ENCODE measurements around the gene EML4. TPM values are rescaled to one million over a fixed set of nuclear protein-coding genes. Genes with fewer than 3 reads are reported as not detected.
A peak's percentile ranks its signal among the peaks of the same experiment; 100 is the strongest.

Gene EML4
- total RNA-seq, 1 experiment from 2014 or later, result 52.0 TPM

DNA sequence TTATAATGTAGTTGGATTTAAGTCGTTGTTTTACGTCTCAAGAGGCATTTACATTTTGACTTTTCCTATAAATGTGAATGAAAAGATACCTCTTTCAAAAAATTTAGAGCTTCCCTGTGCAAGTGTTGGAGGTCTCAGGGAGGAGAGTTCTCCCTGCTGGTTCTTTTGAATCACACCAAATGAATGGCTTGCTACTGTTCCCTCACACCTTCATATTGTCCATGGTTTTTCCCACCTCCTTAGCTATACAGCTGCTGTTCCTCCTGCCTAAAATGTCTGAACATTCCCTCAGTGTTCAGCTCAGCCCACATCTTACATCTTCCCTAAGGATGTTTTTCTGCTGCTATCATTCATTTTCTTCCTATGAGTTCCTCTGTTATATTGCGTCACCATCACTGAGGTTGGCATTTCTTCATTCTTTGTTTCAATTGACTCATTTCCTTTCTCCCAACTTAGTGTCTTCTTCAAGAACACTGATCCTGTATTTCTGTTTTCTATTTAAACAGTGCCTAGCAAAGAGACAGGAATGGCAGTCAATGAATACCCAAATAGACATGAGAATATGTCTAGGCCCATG is 145.8 kb downstream of the EML4 start:
- no peaks in the 10 kb centered on the region for H3K27me3 ChIP-seq (ENCODE audit: insufficient read depth, low read depth)
- H4K20me1 ChIP-seq (ENCODE audit: insufficient read depth), result no peaks in the 10 kb centered on the region
- TF ChIP-seq, protein P1, sequence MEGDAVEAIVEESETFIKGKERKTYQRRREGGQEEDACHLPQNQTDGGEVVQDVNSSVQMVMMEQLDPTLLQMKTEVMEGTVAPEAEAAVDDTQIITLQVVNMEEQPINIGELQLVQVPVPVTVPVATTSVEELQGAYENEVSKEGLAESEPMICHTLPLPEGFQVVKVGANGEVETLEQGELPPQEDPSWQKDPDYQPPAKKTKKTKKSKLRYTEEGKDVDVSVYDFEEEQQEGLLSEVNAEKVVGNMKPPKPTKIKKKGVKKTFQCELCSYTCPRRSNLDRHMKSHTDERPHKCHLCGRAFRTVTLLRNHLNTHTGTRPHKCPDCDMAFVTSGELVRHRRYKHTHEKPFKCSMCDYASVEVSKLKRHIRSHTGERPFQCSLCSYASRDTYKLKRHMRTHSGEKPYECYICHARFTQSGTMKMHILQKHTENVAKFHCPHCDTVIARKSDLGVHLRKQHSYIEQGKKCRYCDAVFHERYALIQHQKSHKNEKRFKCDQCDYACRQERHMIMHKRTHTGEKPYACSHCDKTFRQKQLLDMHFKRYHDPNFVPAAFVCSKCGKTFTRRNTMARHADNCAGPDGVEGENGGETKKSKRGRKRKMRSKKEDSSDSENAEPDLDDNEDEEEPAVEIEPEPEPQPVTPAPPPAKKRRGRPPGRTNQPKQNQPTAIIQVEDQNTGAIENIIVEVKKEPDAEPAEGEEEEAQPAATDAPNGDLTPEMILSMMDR (conservative IDR thresholded peaks at IDR 0.05), result no peak
- no peak for TF ChIP-seq EZH2 (IDR thresholded peaks at IDR 0.05; ENCODE audit: low read depth)
- BruUV-seq (replicated peaks), result no TSS peak
- DNase-seq, result peak in 1 of 2 experiments; percentile 55
- no peaks in the 10 kb centered on the region for H3K9me3 ChIP-seq (ENCODE audit: insufficient read depth, low read depth)
- H3K36me3 ChIP-seq (ENCODE audit: low read depth), result peaks cover 24% of the 10 kb centered on the region
- H3K4me1 ChIP-seq (replicated peaks; ENCODE audit: insufficient read depth), result peaks cover 28% of the 10 kb centered on the region
- peak overlapping the region; percentile 25; the same call in 1 of the 2 replicates for H3K27ac ChIP-seq
- ChIA-PET CTCF (interaction anchor here (0.8 kb wide), 1 partner anchor 445 kb away, joined by 4 read pairs; no protein-coding TSS in a partner anchor), POLR2A (ENCODE audit: unreplicated experiment) (no interaction called here)
- intact Hi-C loops (cut with micrococcal nuclease; ENCODE audit: unreplicated experiment), result no loop called here
- peak overlapping the region; percentile 1; the same call in 1 of the 2 replicates for H3K4me2 ChIP-seq
- no peak overlapping the region for H3K4me3 ChIP-seq
- no peaks in the 10 kb centered on the region for H3K9me2 ChIP-seq (ENCODE audit: insufficient read depth)
- H2AFZ ChIP-seq, result no peak overlapping the region
- no peaks in the 10 kb centered on the region for H3K79me2 ChIP-seq (ENCODE audit: low read depth)
- peaks cover 17% of the 10 kb centered on the region for H3F3A ChIP-seq (ENCODE audit: insufficient read depth, low read depth)

DNA sequence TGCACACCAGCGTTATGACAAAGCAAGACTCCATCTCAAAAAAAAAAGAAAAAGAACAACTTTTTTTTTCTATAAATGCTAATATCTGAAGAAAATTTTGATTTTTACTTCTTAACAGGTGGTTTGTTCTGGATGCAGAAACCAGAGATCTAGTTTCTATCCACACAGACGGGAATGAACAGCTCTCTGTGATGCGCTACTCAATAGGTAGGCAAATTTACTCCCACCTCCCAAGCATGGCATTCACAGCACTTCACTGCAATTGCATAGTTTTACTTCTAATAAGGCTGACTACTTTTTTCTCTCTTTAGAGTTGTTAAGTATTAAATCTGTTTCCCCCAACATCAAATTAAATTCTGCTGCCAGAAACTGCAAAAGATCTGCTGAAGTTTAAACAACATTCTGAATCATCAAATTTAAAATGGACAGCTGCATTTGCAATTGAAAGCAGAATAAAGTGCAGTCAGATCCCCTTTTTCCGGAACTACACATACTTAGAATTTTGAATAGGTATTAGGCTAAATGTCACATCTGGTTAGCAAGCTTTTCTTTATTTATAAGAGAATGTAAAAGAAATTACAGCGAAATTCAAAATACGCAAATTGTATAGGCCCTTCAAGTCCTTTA is 146.8 kb downstream of the EML4 start:
- intact Hi-C loops (cut with micrococcal nuclease; ENCODE audit: unreplicated experiment), result no loop called here
- no peak overlapping the region for H3K4me2 ChIP-seq
- CTCF ChIA-PET, result no interaction called here

DNA sequence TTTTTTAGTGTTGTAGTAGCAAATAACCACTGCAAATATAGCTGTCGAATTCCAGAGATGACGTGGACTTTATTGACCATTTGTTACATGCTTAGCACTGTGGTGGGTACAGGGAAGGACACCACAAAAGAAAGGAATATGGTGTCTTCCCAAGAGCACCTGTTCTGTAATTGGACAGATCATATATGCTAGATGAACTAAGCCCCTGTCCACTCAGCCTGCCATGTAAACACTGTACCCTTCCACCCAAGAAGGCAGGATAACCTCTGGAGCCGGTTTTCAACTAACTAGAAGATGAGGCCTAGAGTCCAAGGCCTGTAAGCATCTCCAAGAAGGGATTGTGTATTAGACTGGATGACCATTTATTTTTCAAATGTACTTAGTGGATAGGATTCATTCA is 147.8 kb downstream of the EML4 start:
- no peaks in the 10 kb centered on the region for H3K9me2 ChIP-seq (ENCODE audit: insufficient read depth)
- TF ChIP-seq, protein P1 (conservative IDR thresholded peaks at IDR 0.05), result no peak
- TF ChIP-seq EZH2 (IDR thresholded peaks at IDR 0.05; ENCODE audit: low read depth), result no peak
- H3K4me2 ChIP-seq, result no peak overlapping the region
- CTCF ChIA-PET, result no interaction called here
- H3K79me2 ChIP-seq (ENCODE audit: low read depth), result no peaks in the 10 kb centered on the region
- H3K27ac ChIP-seq, result no peak overlapping the region
- no peaks in the 10 kb centered on the region for H3K27me3 ChIP-seq (ENCODE audit: insufficient read depth, low read depth)
- no peak for DNase-seq
- H3K36me3 ChIP-seq (ENCODE audit: low read depth), result peaks cover 31% of the 10 kb centered on the region
- peaks cover 20% of the 10 kb centered on the region for H3K4me1 ChIP-seq (replicated peaks; ENCODE audit: insufficient read depth)
- no peak overlapping the region for H3K4me3 ChIP-seq
- intact Hi-C loops (cut with micrococcal nuclease; ENCODE audit: unreplicated experiment), result no loop called here
- H3F3A ChIP-seq (ENCODE audit: insufficient read depth, low read depth), result peaks cover 17% of the 10 kb centered on the region
- H3K9me3 ChIP-seq (ENCODE audit: insufficient read depth, low read depth), result no peaks in the 10 kb centered on the region
- no peaks in the 10 kb centered on the region for H4K20me1 ChIP-seq (ENCODE audit: insufficient read depth)
- POLR2A ChIA-PET (ENCODE audit: unreplicated experiment), result no interaction called here
- BruUV-seq (replicated peaks), result no TSS peak
- no peak overlapping the region for H2AFZ ChIP-seq

More for the DNA sequence above, 146.8 kb downstream of the EML4 start:
- POLR2A ChIA-PET (ENCODE audit: unreplicated experiment), result no interaction called here
- BruUV-seq (replicated peaks), result no TSS peak
- no peak overlapping the region for H2AFZ ChIP-seq
- H3K27ac ChIP-seq, result peak overlapping the region; percentile 25; the same call in 1 of the 2 replicates
- no peak for DNase-seq
- no peaks in the 10 kb centered on the region for H4K20me1 ChIP-seq (ENCODE audit: insufficient read depth)
- TF ChIP-seq, protein P1 (conservative IDR thresholded peaks at IDR 0.05), result no peak
- no peak for TF ChIP-seq EZH2 (IDR thresholded peaks at IDR 0.05; ENCODE audit: low read depth)
- no peaks in the 10 kb centered on the region for H3K9me3 ChIP-seq (ENCODE audit: insufficient read depth, low read depth)
- H3K9me2 ChIP-seq (ENCODE audit: insufficient read depth), result no peaks in the 10 kb centered on the region
- H3K4me3 ChIP-seq, result no peak overlapping the region
- no peaks in the 10 kb centered on the region for H3K79me2 ChIP-seq (ENCODE audit: low read depth)
- H3K27me3 ChIP-seq (ENCODE audit: insufficient read depth, low read depth), result no peaks in the 10 kb centered on the region
- H3K36me3 ChIP-seq (ENCODE audit: low read depth), result peaks cover 31% of the 10 kb centered on the region
- H3K4me1 ChIP-seq (replicated peaks; ENCODE audit: insufficient read depth), result peaks cover 28% of the 10 kb centered on the region
- H3F3A ChIP-seq (ENCODE audit: insufficient read depth, low read depth), result peaks cover 17% of the 10 kb centered on the region
